A673 (cell line): ENCODE measurements around the gene SOX10. TPM values are rescaled to one million over a fixed set of nuclear protein-coding genes. Genes with fewer than 3 reads are reported as not detected.

Experiments
- BruUV-seq: library from RNA; stranded (reverse); fragments of 400-500 nt; replicated peaks from 2 replicates; lab custom pipeline; 2021; lab: Mats Ljungman, UMichigan
- CTCF ChIA-PET: fragments of 300-600 bp; sonication (Branson Sonifier 250); formaldehyde crosslinking; loops from one replicate; lab custom pipeline; 2022; ENCODE audit warnings: antibody characterized with exemption; lab: Charles Lee
- POLR2A ChIA-PET: fragments of 300-600 bp; sonication (Branson Sonifier 250); formaldehyde crosslinking; loops from one replicate; lab custom pipeline; 2022; ENCODE audit warnings: antibody characterized with exemption; ENCODE audit not compliant: low non-redundant PET; lab: Charles Lee
- DNase-seq: peaks from one replicate; pipeline ENCODE4 v3.0.0-alpha.2; 2015; ENCODE audit warnings: low spot score
- H3K27ac ChIP-seq: fragments of 200-600 bp; sonication (generic); 2 replicates; pipeline ENCODE4 v1.5.1; 2016; ENCODE audit warnings: mixed run types, low read depth, mild to moderate bottlenecking, mixed read lengths, antibody characterized with exemption, low read length; ENCODE audit not compliant: poor library complexity, severe bottlenecking
- H3K27me3 ChIP-seq: fragments of 200-600 bp; sonication (generic); replicated peaks from 2 replicates; pipeline ENCODE4 v1.6.1; 2017; ENCODE audit warnings: mixed run types, low read depth, mild to moderate bottlenecking, mixed read lengths, antibody characterized with exemption, low read length; ENCODE audit not compliant: insufficient read depth, poor library complexity
- H3K36me3 ChIP-seq: fragments of 200-600 bp; sonication (generic); 2 replicates; pipeline ENCODE4 v1.6.1; 2016; ENCODE audit warnings: mixed run types, mild to moderate bottlenecking, mixed read lengths, antibody characterized with exemption, low read length; ENCODE audit not compliant: insufficient read depth, poor library complexity, severe bottlenecking
- H3K4me1 ChIP-seq: fragments of 200-600 bp; sonication (generic); 2 replicates; pipeline ENCODE4 v1.6.1; 2017; ENCODE audit warnings: mixed run types, mild to moderate bottlenecking, mixed read lengths, antibody characterized with exemption, low read length; ENCODE audit not compliant: insufficient read depth, poor library complexity, severe bottlenecking
- H3K4me3 ChIP-seq: fragments of 200-600 bp; sonication (generic); 2 replicates; pipeline ENCODE4 v1.5.1; 2016; ENCODE audit warnings: low read depth, mixed run types, mild to moderate bottlenecking, mixed read lengths, low read length; ENCODE audit not compliant: poor library complexity, severe bottlenecking
- H3K9me3 ChIP-seq: fragments of 200-600 bp; sonication (generic); 2 replicates; pipeline ENCODE4 v1.6.1; 2016; ENCODE audit warnings: mixed run types, low read depth, mild to moderate bottlenecking, mixed read lengths, antibody characterized with exemption, low read length; ENCODE audit not compliant: poor library complexity, severe bottlenecking
- CTCF ChIP-seq: fragments of 300-800, 200-600 bp; sonication (generic); conservative IDR thresholded peaks from 2 replicates; pipeline ENCODE4 v1.5.1; 2017; ENCODE audit warnings: low read depth, mild to moderate bottlenecking, antibody characterized with exemption, low read length, moderate library complexity, mixed read lengths
- EZH2 ChIP-seq: fragments of 200-600 bp; sonication (generic); IDR thresholded peaks from 2 replicates; pipeline ENCODE4 v1.6.1; 2017; ENCODE audit warnings: borderline replicate concordance, low read depth, mild to moderate bottlenecking, mixed read lengths, antibody characterized with exemption, low read length; ENCODE audit not compliant: poor library complexity, severe bottlenecking
- intact Hi-C: fragments of 100-400 bp; cut with micrococcal nuclease; formaldehyde crosslinking; loops from one replicate; pipeline ENCODE4 v1.10.0; 2022; ENCODE audit not compliant: unreplicated experiment
- total RNA-seq: library from RNA; stranded (reverse); gene quantifications from 2 replicates; pipeline ENCODE4 v1.2.3, GENCODE V29; 2021

SOX10 gene
- total RNA-seq, 1 experiment from 2014 or later, result not detected

GRCh38 chr22:37994049-37994448 is 9.7 kb upstream of the SOX10 start:
- POLR2A ChIA-PET, result no interaction called here
- TF ChIP-seq EZH2 (no peak), CTCF (no peak)
- peaks cover 11% of the 10 kb centered on the region for H3K4me1 ChIP-seq
- no peak overlapping the region for H3K27ac ChIP-seq
- DNase-seq, result no peak
- BruUV-seq, result no TSS peak
- CTCF ChIA-PET, result no interaction called here
- intact Hi-C loops, result no loop called here
- H3K9me3 ChIP-seq, result no peaks in the 10 kb centered on the region
- H3K4me3 ChIP-seq, result no peak overlapping the region
- H3K27me3 ChIP-seq, result no peaks in the 10 kb centered on the region
- no peaks in the 10 kb centered on the region for H3K36me3 ChIP-seq

- intact Hi-C loops, result no loop called here
- DNase-seq, result no peak
- no peaks in the 10 kb centered on the region for H3K9me3 ChIP-seq
- TF ChIP-seq EZH2, result no peak
- TF ChIP-seq CTCF, result no peak
- ChIA-PET POLR2A (no interaction called here), CTCF (no interaction called here)
- BruUV-seq, result no TSS peak
- no peak overlapping the region for H3K27ac ChIP-seq
- H3K27me3 ChIP-seq, result no peaks in the 10 kb centered on the region
- no peaks in the 10 kb centered on the region for H3K36me3 ChIP-seq
- peaks cover 11% of the 10 kb centered on the region for H3K4me1 ChIP-seq
- no peak overlapping the region for H3K4me3 ChIP-seq
Measured at GRCh38 chr22:37991731-37992442, 7.5 kb upstream of the SOX10 start.

- intact Hi-C loops, result no loop called here
- peaks cover 5% of the 10 kb centered on the region for H3K4me1 ChIP-seq
- TF ChIP-seq CTCF, result no peak
- TF ChIP-seq EZH2, result no peak
- ChIA-PET CTCF (no interaction called here), POLR2A (no interaction called here)
- no peak for DNase-seq
- H3K9me3 ChIP-seq, result no peaks in the 10 kb centered on the region
- H3K27me3 ChIP-seq, result no peaks in the 10 kb centered on the region
- no TSS peak for BruUV-seq
- H3K4me3 ChIP-seq, result no peak overlapping the region
- H3K36me3 ChIP-seq, result no peaks in the 10 kb centered on the region
- no peak overlapping the region for H3K27ac ChIP-seq
Measured at GRCh38 chr22:37990862-37991261, 6.5 kb upstream of the SOX10 start.
